ENCODE measurements around the gene HACD2.

DNA sequence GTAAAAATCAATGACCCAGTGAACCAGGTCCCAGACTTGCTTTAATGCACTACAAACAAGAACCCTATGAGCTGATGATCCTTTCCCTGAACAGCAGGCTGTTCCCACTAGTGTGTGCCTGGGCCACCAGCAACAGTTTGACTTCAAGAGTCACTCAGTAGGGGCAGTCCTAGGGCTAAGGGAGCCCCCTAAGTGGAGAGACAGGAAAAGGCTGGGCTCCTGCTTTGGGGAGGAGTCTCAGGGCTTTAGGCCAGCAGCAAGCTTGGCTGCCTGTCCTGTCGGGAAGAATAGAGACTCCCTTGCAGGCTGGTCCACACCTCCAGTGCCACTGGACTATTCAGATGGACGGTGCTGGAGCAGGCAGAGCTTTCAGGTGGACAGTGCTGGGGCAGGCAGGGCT, 106.5 kb downstream of the HACD2 start:
- TF ChIP-seq EZH2phosphoT487 (IDR thresholded peaks at IDR 0.05; ENCODE audit: borderline replicate concordance, low read length) (no peak), CTCF (conservative IDR thresholded peaks at IDR 0.05; ENCODE audit: low read depth, low read length) (no peak), EZH2 (IDR thresholded peaks at IDR 0.05; ENCODE audit: low read length, unreplicated experiment) (no peak)
